IMR-90 (cell line): ENCODE measurements around the gene MRPL12. TPM values are rescaled to one million over a fixed set of nuclear protein-coding genes. Genes with fewer than 3 reads are reported as not detected.

Experiments
- ATAC-seq: fragments of 200-7000 bp; cut with Tn5 transposase; 2 replicates; pipeline ENCODE4 v1.9.1; 2020; ENCODE audit warnings: low read depth, mild to moderate bottlenecking, moderate library complexity
- BruUV-seq: library from RNA; stranded (reverse); fragments of 400-500 nt; replicated peaks from 2 replicates; lab custom pipeline; 2021; lab: Mats Ljungman, UMichigan
- CTCF ChIA-PET: fragments of 300-600 bp; formaldehyde crosslinking; extraction: SDS; loops from one replicate; lab custom pipeline; 2021; ENCODE audit warnings: antibody characterized with exemption; lab: Yijun Ruan, JAX
- POLR2A ChIA-PET: fragments of 300-600 bp; sonication (Branson Sonifier 250); formaldehyde crosslinking; loops from one replicate; lab custom pipeline; 2022; ENCODE audit warnings: antibody characterized with exemption; ENCODE audit not compliant: unreplicated experiment; lab: Charles Lee
- DNase-seq: peaks from one replicate; pipeline ENCODE4 v3.0.0; 2013
- H2AFZ ChIP-seq: replicated peaks from 2 replicates; pipeline ENCODE3; 2013; ENCODE audit warnings: low read length, mild to moderate bottlenecking; ENCODE audit not compliant: poor library complexity
- H2AK5ac ChIP-seq: 2 replicates; pipeline ENCODE4 v1.6.1; 2013; ENCODE audit warnings: low read depth, low read length, inconsistent platforms
- H2AK9ac ChIP-seq: replicated peaks from 2 replicates; pipeline ENCODE3; 2013; ENCODE audit warnings: mild to moderate bottlenecking, low read depth, low read length, moderate library complexity; ENCODE audit not compliant: poor library complexity
- H2BK120ac ChIP-seq: 2 replicates; pipeline ENCODE4 v1.6.1; 2013; ENCODE audit warnings: low read depth, low read length, inconsistent platforms
- H2BK15ac ChIP-seq: 3 replicates; pipeline ENCODE4 v1.6.1; 2013; ENCODE audit warnings: low read depth, low read length, inconsistent platforms
- H2BK20ac ChIP-seq: 2 replicates; pipeline ENCODE4 v1.6.1; 2013; ENCODE audit warnings: low read depth, mild to moderate bottlenecking, inconsistent platforms, low read length, moderate library complexity
- H2BK5ac ChIP-seq: 2 replicates; pipeline ENCODE4 v1.6.1; 2013; ENCODE audit warnings: mild to moderate bottlenecking, low read depth, low read length, inconsistent platforms; ENCODE audit not compliant: poor library complexity, severe bottlenecking
- H3K14ac ChIP-seq: replicated peaks from 2 replicates; pipeline ENCODE4 v1.6.1; 2013; ENCODE audit warnings: low read depth, low read length, inconsistent platforms
- H3K18ac ChIP-seq: 2 replicates; pipeline ENCODE4 v1.6.1; 2013; ENCODE audit warnings: low read depth, low read length, control low read depth
- H3K23ac ChIP-seq: 2 replicates; pipeline ENCODE4 v1.6.1; 2013; ENCODE audit warnings: low read depth, low read length, inconsistent platforms
- H3K27ac ChIP-seq: 2 replicates; pipeline ENCODE4 v1.5.1; 2013; ENCODE audit warnings: mild to moderate bottlenecking, control low read depth, low read length; ENCODE audit not compliant: insufficient read depth
- H3K27me3 ChIP-seq: 2 replicates; pipeline ENCODE4 v1.6.1; 2013; ENCODE audit warnings: low read length; ENCODE audit not compliant: control insufficient read depth, insufficient read depth
- H3K36me3 ChIP-seq: 2 replicates; pipeline ENCODE4 v1.6.1; 2013; ENCODE audit warnings: low read length, mixed read lengths; ENCODE audit not compliant: control insufficient read depth, insufficient read depth
- H3K4ac ChIP-seq: 2 replicates; pipeline ENCODE4 v1.6.1; 2013; ENCODE audit warnings: low read depth, low read length, inconsistent platforms
- H3K4me1 ChIP-seq: 2 replicates; pipeline ENCODE4 v1.6.1; 2013; ENCODE audit warnings: low read length, mixed read lengths; ENCODE audit not compliant: control insufficient read depth, insufficient read depth
- H3K4me2 ChIP-seq: 2 replicates; pipeline ENCODE4 v1.6.1; 2013; ENCODE audit warnings: low read depth, mild to moderate bottlenecking, control low read depth, low read length, moderate library complexity
- H3K4me3 ChIP-seq: 2 replicates; pipeline ENCODE4 v1.5.1; 2013; ENCODE audit warnings: low read depth, mild to moderate bottlenecking, control low read depth, low read length, moderate library complexity; ENCODE audit not compliant: insufficient read depth
- H3K56ac ChIP-seq: 2 replicates; pipeline ENCODE4 v1.6.1; 2013; ENCODE audit warnings: low read length, inconsistent platforms; ENCODE audit not compliant: insufficient read depth; ENCODE audit errors: extremely low read depth
- H3K79me1 ChIP-seq, 2 experiments: 2 replicates each; pipeline ENCODE4 v1.6.1; 2013; ENCODE audit warnings: low read length in 2 of 2, inconsistent platforms in 1 of 2, low read depth in 1 of 2
- H3K9ac ChIP-seq: 2 replicates; pipeline ENCODE4 v1.6.1; 2013; ENCODE audit warnings: low read depth, low read length, control low read depth
- H3K9me1 ChIP-seq: 2 replicates; pipeline ENCODE4 v1.6.1; 2013; ENCODE audit warnings: low read length, inconsistent platforms; ENCODE audit not compliant: insufficient read depth
- H3K9me3 ChIP-seq: 2 replicates; pipeline ENCODE4 v1.6.1; 2013; ENCODE audit warnings: low read length; ENCODE audit not compliant: control insufficient read depth, insufficient read depth
- H4K20me1 ChIP-seq: 2 replicates; pipeline ENCODE4 v1.6.1; 2013; ENCODE audit warnings: low read length, inconsistent platforms; ENCODE audit not compliant: insufficient read depth
- H4K5ac ChIP-seq: 2 replicates; pipeline ENCODE4 v1.6.1; 2013; ENCODE audit warnings: mild to moderate bottlenecking, low read depth, low read length, control low read depth
- H4K8ac ChIP-seq, 2 experiments: 2 replicates each; pipeline ENCODE4 v1.6.1; 2013; ENCODE audit warnings: low read depth in 2 of 2, low read length in 2 of 2, control low read depth in 1 of 2, inconsistent platforms in 1 of 2
- H4K91ac ChIP-seq: 2 replicates; pipeline ENCODE4 v1.6.1; 2013; ENCODE audit warnings: low read depth, low read length, inconsistent platforms; ENCODE audit not compliant: insufficient read depth
- CEBPB ChIP-seq: IDR thresholded peaks from 2 replicates; pipeline ENCODE4 v1.6.1; 2012; ENCODE audit warnings: low read depth, low read length, improper control_type of control experiment
- CHD1 ChIP-seq: IDR thresholded peaks from 2 replicates; pipeline ENCODE4 v1.6.1; 2012; ENCODE audit warnings: low read depth, low read length, improper control_type of control experiment
- FOS ChIP-seq: fragments of 150-350 bp; IDR thresholded peaks from 2 replicates; pipeline ENCODE4 v1.6.1; 2016; ENCODE audit warnings: low read depth, low read length
- MAFK ChIP-seq: IDR thresholded peaks from 2 replicates; pipeline ENCODE4 v1.6.1; 2012; ENCODE audit warnings: low read depth, low read length, improper control_type of control experiment
- MAZ ChIP-seq: IDR thresholded peaks from 2 replicates; pipeline ENCODE4 v1.6.1; 2012; ENCODE audit warnings: low read depth, mild to moderate bottlenecking, low read length, improper control_type of control experiment, moderate library complexity, borderline replicate concordance
- NFE2L2 ChIP-seq: fragments of 150-350 bp; IDR thresholded peaks from 2 replicates; pipeline ENCODE4 v1.6.1; 2016; ENCODE audit warnings: low read depth, mild to moderate bottlenecking, low read length
- POLR2A ChIP-seq: IDR thresholded peaks from 2 replicates; pipeline ENCODE4 v1.6.1; 2012; ENCODE audit warnings: mild to moderate bottlenecking, low read depth, low read length
- RFX5 ChIP-seq: IDR thresholded peaks from 2 replicates; pipeline ENCODE4 v1.8.0; 2012; ENCODE audit warnings: low read depth, mild to moderate bottlenecking, low read length, moderate library complexity
- SMC3 ChIP-seq: fragments of 150-350 bp; IDR thresholded peaks from 2 replicates; pipeline ENCODE4 v1.6.1; 2016; ENCODE audit warnings: low read depth, mild to moderate bottlenecking, antibody characterized with exemption, low read length, moderate library complexity
- WGBS, 2 experiments: methylation state at CpG; one replicate each; pipeline versions ENCODE4 v1.1.5 to v1.1.7; 2013; ENCODE audit warnings: missing lambda C conversion rate in 2 of 2; ENCODE audit not compliant: insufficient read length in 1 of 2; ENCODE audit errors: extremely low coverage in 2 of 2; 5-methylcytosine and 5-hydroxymethylcytosine counted together
- dilution Hi-C: fragments of 300-500 bp; cut with HindIII; formaldehyde crosslinking; loops from one replicate; pipeline ENCODE4 v1.14.3; 2018; ENCODE audit warnings: low sequenced_read_pairs; ENCODE audit not compliant: unreplicated experiment
- in situ Hi-C: fragments of 300-500 bp; cut with MboI; formaldehyde crosslinking; loops from 3 replicates; pipeline ENCODE4 v1.14.3; 2019; ENCODE audit warnings: low sequenced_read_pairs, inconsistent platforms, mixed read lengths
- intact Hi-C: fragments of 100-400 bp; cut with micrococcal nuclease; formaldehyde crosslinking; loops from 2 replicates; pipeline ENCODE4 v1.10.0; 2022
- polyA plus RNA-seq, 3 experiments: library from polyadenylated mRNA; depleted of rRNA; stranded (reverse); fragments of >200 nt; gene quantifications; 2 replicates each; pipeline ENCODE4 v1.2.3, GENCODE V29; 2012; ENCODE audit warnings: low replicate concordance in 1 of 3
- total RNA-seq: library from RNA; depleted of rRNA; stranded (reverse); fragments of >200 nt; gene quantifications from 2 replicates; pipeline ENCODE4 v1.2.3, GENCODE V29; 2012
- TF ChIP-seq, protein P1 (sequence below): fragments of 150-350 bp; IDR thresholded peaks from 2 replicates; pipeline ENCODE4 v1.6.1; 2017; ENCODE audit warnings: mild to moderate bottlenecking, antibody characterized with exemption, low read length, low read depth

MRPL12 gene
- total and polyA plus RNA-seq, 2 of the 4 experiments (the other 2 are of a cell fraction): 17.2 to 111 TPM

DNA sequence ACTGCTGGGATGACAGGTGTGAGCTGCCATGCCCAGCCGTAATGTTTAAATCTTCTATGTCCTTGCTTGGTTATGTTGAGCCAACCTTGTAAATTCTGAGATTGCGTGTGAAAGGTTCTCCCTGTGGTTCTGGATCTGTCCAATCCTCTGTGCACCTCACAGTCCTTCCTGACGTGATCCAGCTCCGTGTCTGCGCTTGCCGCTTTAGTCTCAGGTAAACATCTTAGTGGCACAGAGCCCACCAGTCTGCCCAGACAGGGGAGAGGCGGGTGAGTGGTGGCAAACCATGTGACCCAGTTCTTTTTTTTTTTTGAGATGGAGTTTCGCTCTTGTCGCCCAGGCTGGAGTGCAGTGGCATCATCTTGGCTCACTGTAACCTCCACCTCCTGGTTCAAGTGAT is 22.8 kb downstream of the MRPL12 start:
- Histone ChIP-seq H3K18ac (no peak overlapping the region), H3K36me3 (no peaks in the 10 kb centered on the region), H2BK5ac (no peak overlapping the region), H4K91ac (no peak overlapping the region), H3K14ac (no peak overlapping the region), H3K9me1 (no peaks in the 10 kb centered on the region), H2AK9ac (no peak overlapping the region), H3K4ac (no peak overlapping the region), H4K20me1 (no peaks in the 10 kb centered on the region), H2AK5ac (no peak overlapping the region), H2BK15ac (no peak overlapping the region), H2BK120ac (no peak overlapping the region), H3K27me3 (no peaks in the 10 kb centered on the region), H3K4me1 (peaks cover under 1% of the 10 kb centered on the region; the same call in 1 of the 2 replicates), H3K27ac (no peak overlapping the region), H3K4me2 (no peak overlapping the region), H3K9me3 (no peaks in the 10 kb centered on the region), H4K5ac (no peak overlapping the region), H3K9ac (no peak overlapping the region), H3K23ac (no peak overlapping the region), H2AFZ (no peak overlapping the region), H4K8ac (no peak overlapping the region), H3K4me3 (no peak overlapping the region), H2BK20ac (no peak overlapping the region), H3K56ac (no peak overlapping the region), H3K79me1 (no peaks in the 10 kb centered on the region)
- in situ Hi-C loops: no loop called here
- 60% methylated on average over 2 of the region's 9 CpGs; no CpG with 5 or more reads in 1 of the 2 experiments for WGBS, 2 experiments
- CTCF ChIA-PET: no interaction called here
- DNase-seq: no peak
- no TSS peak for BruUV-seq
- POLR2A ChIA-PET: no interaction called here
- dilution Hi-C loops: no loop called here
- no peak for TF ChIP-seq MAZ
- TF ChIP-seq CEBPB: no peak
- TF ChIP-seq, protein P1, sequence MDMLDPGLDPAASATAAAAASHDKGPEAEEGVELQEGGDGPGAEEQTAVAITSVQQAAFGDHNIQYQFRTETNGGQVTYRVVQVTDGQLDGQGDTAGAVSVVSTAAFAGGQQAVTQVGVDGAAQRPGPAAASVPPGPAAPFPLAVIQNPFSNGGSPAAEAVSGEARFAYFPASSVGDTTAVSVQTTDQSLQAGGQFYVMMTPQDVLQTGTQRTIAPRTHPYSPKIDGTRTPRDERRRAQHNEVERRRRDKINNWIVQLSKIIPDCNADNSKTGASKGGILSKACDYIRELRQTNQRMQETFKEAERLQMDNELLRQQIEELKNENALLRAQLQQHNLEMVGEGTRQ: no peak
- TF ChIP-seq CHD1: no peak
- no peak for TF ChIP-seq FOS
- no peak for TF ChIP-seq SMC3
- no peak for TF ChIP-seq MAFK
- TF ChIP-seq NFE2L2: no peak
- no peak for TF ChIP-seq RFX5
- TF ChIP-seq POLR2A: no peak
- intact Hi-C loops: no loop called here
- ATAC-seq: no peak
